H9 (cell line): Measurements from ENCODE around the gene NEGR1. TPM values are rescaled to one million over a fixed set of nuclear protein-coding genes. Genes with fewer than 3 reads are reported as not detected.

ENCODE experiments used
- DNase-seq: peaks from one replicate; pipeline ENCODE4 v3.0.0-alpha.2; 2017
- H2AFZ ChIP-seq: one replicate; pipeline ENCODE4 v1.6.1; 2013; ENCODE audit warnings: mild to moderate bottlenecking, low read length, control low read depth, moderate library complexity
- H2AK5ac ChIP-seq: 2 replicates; pipeline ENCODE4 v1.6.1; 2013; ENCODE audit warnings: low read length, control low read depth, mixed read lengths; ENCODE audit not compliant: insufficient read length
- H2BK120ac ChIP-seq: one replicate; pipeline ENCODE4 v1.6.1; 2013; ENCODE audit warnings: low read depth, mild to moderate bottlenecking, low read length, control low read depth, inconsistent platforms; ENCODE audit not compliant: poor library complexity, severe bottlenecking
- H2BK12ac ChIP-seq: 2 replicates; pipeline ENCODE4 v1.6.1; 2013; ENCODE audit warnings: low read length, control low read depth, mixed read lengths, low read depth; ENCODE audit not compliant: insufficient read length
- H2BK15ac ChIP-seq: 2 replicates; pipeline ENCODE4 v1.6.1; 2013; ENCODE audit warnings: low read depth, low read length, control low read depth
- H2BK20ac ChIP-seq: one replicate; pipeline ENCODE4 v1.6.1; 2013; ENCODE audit warnings: low read depth, mild to moderate bottlenecking, low read length, control low read depth, inconsistent platforms; ENCODE audit not compliant: poor library complexity, severe bottlenecking
- H2BK5ac ChIP-seq: 2 replicates; pipeline ENCODE4 v1.6.1; 2013; ENCODE audit warnings: low read length, control low read depth, mixed read lengths; ENCODE audit not compliant: insufficient read length
- H3K14ac ChIP-seq: 2 replicates; pipeline ENCODE4 v1.6.1; 2013; ENCODE audit warnings: low read length, control low read depth; ENCODE audit not compliant: insufficient read depth
- H3K18ac ChIP-seq: 2 replicates; pipeline ENCODE4 v1.6.1; 2013; ENCODE audit warnings: low read depth, mild to moderate bottlenecking, mixed read lengths, low read length, control low read depth; ENCODE audit not compliant: insufficient read length
- H3K23ac ChIP-seq: 2 replicates; pipeline ENCODE4 v1.6.1; 2013; ENCODE audit warnings: low read length, control low read depth, mixed read lengths, low read depth; ENCODE audit not compliant: insufficient read length
- H3K23me2 ChIP-seq: 2 replicates; pipeline ENCODE4 v1.6.1; 2013; ENCODE audit warnings: low read depth, mild to moderate bottlenecking, mixed read lengths, low read length, control low read depth; ENCODE audit not compliant: insufficient read length, poor library complexity, severe bottlenecking
- H3K27ac ChIP-seq: 2 replicates; pipeline ENCODE4 v1.5.1; 2013; ENCODE audit warnings: low read length, control low read depth, mixed read lengths, low read depth; ENCODE audit not compliant: insufficient read length
- H3K27me3 ChIP-seq: 2 replicates; pipeline ENCODE4 v1.6.1; 2013; ENCODE audit warnings: low read length, control low read depth, inconsistent platforms; ENCODE audit not compliant: insufficient read depth
- H3K4ac ChIP-seq: 2 replicates; pipeline ENCODE4 v1.6.1; 2013; ENCODE audit warnings: low read depth, mild to moderate bottlenecking, control low read depth, inconsistent platforms, low read length, moderate library complexity
- H3K4me1 ChIP-seq: 2 replicates; pipeline ENCODE4 v1.6.1; 2013; ENCODE audit warnings: low read length, control low read depth, inconsistent platforms; ENCODE audit not compliant: insufficient read depth
- H3K4me2 ChIP-seq: 2 replicates; pipeline ENCODE4 v1.6.1; 2013; ENCODE audit warnings: low read length, control low read depth, mixed read lengths; ENCODE audit not compliant: insufficient read length, insufficient read depth
- H3K56ac ChIP-seq: 2 replicates; pipeline ENCODE4 v1.6.1; 2013; ENCODE audit warnings: low read depth, mild to moderate bottlenecking, mixed read lengths, low read length, control low read depth; ENCODE audit not compliant: insufficient read length
- H3K79me1 ChIP-seq: 2 replicates; pipeline ENCODE4 v1.6.1; 2013; ENCODE audit warnings: low read depth, mild to moderate bottlenecking, moderate library complexity, low read length, control low read depth, inconsistent platforms; ENCODE audit not compliant: insufficient read depth, poor library complexity, severe bottlenecking
- H3K79me2 ChIP-seq: 2 replicates; pipeline ENCODE4 v1.6.1; 2013; ENCODE audit warnings: low read length, control low read depth, inconsistent platforms; ENCODE audit not compliant: insufficient read depth
- H3K9ac ChIP-seq: 2 replicates; pipeline ENCODE4 v1.6.1; 2013; ENCODE audit warnings: low read length, control low read depth, mixed read lengths; ENCODE audit not compliant: insufficient read length; ENCODE audit errors: extremely low read depth
- H3K9me3 ChIP-seq: one replicate; pipeline ENCODE4 v1.6.1; 2013; ENCODE audit warnings: low read depth, low read length, inconsistent platforms; ENCODE audit not compliant: control insufficient read depth
- H3T11ph ChIP-seq: one replicate; pipeline ENCODE4 v1.6.1; 2013; ENCODE audit warnings: mild to moderate bottlenecking, low read length, control low read depth, inconsistent platforms
- H4K20me1 ChIP-seq: one replicate; pipeline ENCODE4 v1.6.1; 2013; ENCODE audit not compliant: control insufficient read depth, insufficient read length, insufficient read depth
- H4K5ac ChIP-seq: 2 replicates; pipeline ENCODE4 v1.6.1; 2013; ENCODE audit warnings: low read depth, mild to moderate bottlenecking, mixed read lengths, low read length, control low read depth; ENCODE audit not compliant: insufficient read length
- H4K8ac ChIP-seq: replicated peaks from 2 replicates; pipeline ENCODE4 v1.6.1; 2013; ENCODE audit warnings: low read length, control low read depth, mixed read lengths, low read depth; ENCODE audit not compliant: insufficient read length
- H4K91ac ChIP-seq: 2 replicates; pipeline ENCODE4 v1.6.1; 2013; ENCODE audit warnings: low read depth, mild to moderate bottlenecking, moderate library complexity, mixed read lengths, low read length, control low read depth; ENCODE audit not compliant: insufficient read length
- H3K27ac Mint-ChIP-seq, 3 experiments: 2 replicates in 2 of 3; 3 replicates in 1 of 3; pipeline ENCODE4 v1.8.0; 2020 to 2021; ENCODE audit warnings: mixed read lengths in 3 of 3, mild to moderate bottlenecking in 1 of 3, moderate library complexity in 1 of 3
- H3K27me3 Mint-ChIP-seq: 2 replicates; pipeline ENCODE4 v1.8.0; 2021; ENCODE audit warnings: low read depth, mild to moderate bottlenecking, moderate library complexity, mixed read lengths
- H3K36me3 Mint-ChIP-seq, 3 experiments: 2 replicates in 2 of 3; 3 replicates in 1 of 3; pipeline ENCODE4 v1.8.0; 2020 to 2021; ENCODE audit warnings: low read depth in 3 of 3, mixed read lengths in 3 of 3; ENCODE audit not compliant: insufficient read depth in 1 of 3
- H3K4me1 Mint-ChIP-seq, 2 experiments: 2 replicates each; pipeline ENCODE4 v1.8.0; 2020; ENCODE audit warnings: mixed read lengths in 2 of 2
- H3K4me3 Mint-ChIP-seq, 2 experiments: 2 replicates in 1 of 2; 3 replicates in 1 of 2; pipeline ENCODE4 v1.8.0; 2020 to 2021; ENCODE audit warnings: mild to moderate bottlenecking in 2 of 2, mixed read lengths in 2 of 2, moderate library complexity in 1 of 2
- H3K9me3 Mint-ChIP-seq, 2 experiments: 2 replicates in 1 of 2; 3 replicates in 1 of 2; pipeline ENCODE4 v1.8.0; 2020; ENCODE audit warnings: mild to moderate bottlenecking in 2 of 2, mixed read lengths in 2 of 2, moderate library complexity in 1 of 2
- CTCF ChIP-seq: fragments of 200-600 bp; sonication (generic); conservative IDR thresholded peaks from 3 replicates; pipeline ENCODE4 v1.8.0; 2021; ENCODE audit warnings: antibody characterized with exemption, mild to moderate bottlenecking
- WGBS: extraction: QIAGEN DNeasy Blood & Tissue Kit; methylation state at CpG from one replicate; pipeline ENCODE4 v1.1.7; 2013; ENCODE audit warnings: missing lambda C conversion rate, low lambda C conversion rate, mixed read lengths; ENCODE audit not compliant: insufficient read length; ENCODE audit errors: extremely low coverage; 5-methylcytosine and 5-hydroxymethylcytosine counted together
- total RNA-seq: library from RNA; stranded (reverse); gene quantifications from 2 replicates; pipeline ENCODE4 v1.2.1, GENCODE V29; 2021

Gene NEGR1
- total RNA-seq, 1 experiment from 2014 or later: 0.13 TPM

- no peak overlapping the region for H4K91ac ChIP-seq
- H2BK20ac ChIP-seq: no peak overlapping the region
- no peak overlapping the region for H2BK15ac ChIP-seq
- H2BK12ac ChIP-seq: no peak overlapping the region
- no peak overlapping the region for H2AK5ac ChIP-seq
- TF ChIP-seq CTCF: no peak
- DNase-seq: no peak
- H4K5ac ChIP-seq: no peak overlapping the region
- no peak overlapping the region for H2BK120ac ChIP-seq
- no peak overlapping the region for H3K56ac ChIP-seq
- H3K4ac ChIP-seq: no peak overlapping the region
- H3K4me1 Mint-ChIP-seq: peaks cover 6 to 7% of the 10 kb centered on the region in 2 experiments
- no peaks in the 10 kb centered on the region for H3K27me3 Mint-ChIP-seq
- H3K14ac ChIP-seq: no peak overlapping the region
- no peaks in the 10 kb centered on the region for H3K9me3 ChIP-seq
- no peak overlapping the region for H3K18ac ChIP-seq
- H3T11ph ChIP-seq: no peak overlapping the region
- no peak overlapping the region for H3K4me3 Mint-ChIP-seq
- H4K8ac ChIP-seq: no peak overlapping the region
- H2BK5ac ChIP-seq: no peak overlapping the region
- H3K9ac ChIP-seq: no peak overlapping the region
- H2AFZ ChIP-seq: no peak overlapping the region
- no peak overlapping the region for H3K23ac ChIP-seq
- H3K27ac Mint-ChIP-seq: no peak overlapping the region
- no peaks in the 10 kb centered on the region for H3K79me2 ChIP-seq
- no CpG with 5 or more reads among the region's 1 CpG for WGBS
- H3K4me2 ChIP-seq: no peak overlapping the region
- H3K36me3 Mint-ChIP-seq: peaks cover 0 to 6% (median 0%) of the 10 kb centered on the region in 3 experiments; a peak in 2 of 7 replicates
- no peak overlapping the region for H3K27ac ChIP-seq
- peaks cover 5 to 6% of the 10 kb centered on the region in 2 experiments; a peak in 2 of 5 replicates for H3K9me3 Mint-ChIP-seq
- H3K27me3 ChIP-seq: no peaks in the 10 kb centered on the region
- no peaks in the 10 kb centered on the region for H3K4me1 ChIP-seq
- H4K20me1 ChIP-seq: no peaks in the 10 kb centered on the region
- no peaks in the 10 kb centered on the region for H3K79me1 ChIP-seq
- H3K23me2 ChIP-seq: no peaks in the 10 kb centered on the region
Measured at GRCh38 chr1:71610476-71610875, 671.9 kb downstream of the NEGR1 start.
